Measurements from ENCODE around the gene EIF5A.

EIF5A gene

DNA sequence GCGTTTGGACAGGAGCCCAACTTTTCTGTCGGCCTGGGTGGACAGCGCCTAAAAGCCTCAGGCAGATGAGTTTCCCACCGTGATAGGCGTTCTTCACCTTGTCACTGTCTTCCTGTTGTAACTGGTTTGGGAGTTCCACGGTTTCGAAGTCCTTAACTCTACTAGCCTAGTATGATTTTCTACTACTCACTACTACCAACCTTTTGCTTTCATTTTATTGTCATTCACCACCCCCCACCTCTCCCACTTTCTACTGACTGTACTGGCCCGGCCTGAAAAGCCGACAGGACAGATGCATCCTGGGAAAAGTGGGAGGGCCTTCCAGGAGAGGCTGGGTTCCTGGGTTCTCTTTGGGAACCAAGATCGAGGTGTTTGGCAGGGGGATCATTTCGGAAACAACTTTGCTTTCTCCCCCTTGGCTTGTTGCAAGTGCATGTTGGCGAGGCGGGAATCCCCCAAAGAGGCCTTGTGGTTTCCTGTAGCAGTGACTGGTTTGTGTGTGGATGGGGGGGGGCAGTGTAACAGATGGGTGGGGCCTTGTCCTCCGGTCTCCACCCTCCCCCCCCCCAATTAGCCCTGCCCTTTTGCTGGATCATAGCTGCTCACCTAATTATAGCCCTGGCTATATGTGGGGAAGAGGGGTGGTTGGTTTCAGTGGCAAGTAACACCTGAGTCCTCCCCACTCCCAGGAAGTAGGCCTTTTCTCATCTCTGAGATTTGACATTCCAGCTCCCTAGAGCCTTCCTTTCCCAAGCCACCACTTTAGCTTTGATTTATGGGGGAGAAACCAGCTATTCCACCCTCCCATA is 1.4 kb downstream of the EIF5A start:
- TF ChIP-seq, protein P1, sequence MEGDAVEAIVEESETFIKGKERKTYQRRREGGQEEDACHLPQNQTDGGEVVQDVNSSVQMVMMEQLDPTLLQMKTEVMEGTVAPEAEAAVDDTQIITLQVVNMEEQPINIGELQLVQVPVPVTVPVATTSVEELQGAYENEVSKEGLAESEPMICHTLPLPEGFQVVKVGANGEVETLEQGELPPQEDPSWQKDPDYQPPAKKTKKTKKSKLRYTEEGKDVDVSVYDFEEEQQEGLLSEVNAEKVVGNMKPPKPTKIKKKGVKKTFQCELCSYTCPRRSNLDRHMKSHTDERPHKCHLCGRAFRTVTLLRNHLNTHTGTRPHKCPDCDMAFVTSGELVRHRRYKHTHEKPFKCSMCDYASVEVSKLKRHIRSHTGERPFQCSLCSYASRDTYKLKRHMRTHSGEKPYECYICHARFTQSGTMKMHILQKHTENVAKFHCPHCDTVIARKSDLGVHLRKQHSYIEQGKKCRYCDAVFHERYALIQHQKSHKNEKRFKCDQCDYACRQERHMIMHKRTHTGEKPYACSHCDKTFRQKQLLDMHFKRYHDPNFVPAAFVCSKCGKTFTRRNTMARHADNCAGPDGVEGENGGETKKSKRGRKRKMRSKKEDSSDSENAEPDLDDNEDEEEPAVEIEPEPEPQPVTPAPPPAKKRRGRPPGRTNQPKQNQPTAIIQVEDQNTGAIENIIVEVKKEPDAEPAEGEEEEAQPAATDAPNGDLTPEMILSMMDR (IDR thresholded peaks at IDR 0.05; ENCODE audit: insufficient read depth, missing control alignments): no peak
- no peak for FAIRE-seq
- DNase-seq (ENCODE audit: insufficient read length, low spot score): no peak

DNA sequence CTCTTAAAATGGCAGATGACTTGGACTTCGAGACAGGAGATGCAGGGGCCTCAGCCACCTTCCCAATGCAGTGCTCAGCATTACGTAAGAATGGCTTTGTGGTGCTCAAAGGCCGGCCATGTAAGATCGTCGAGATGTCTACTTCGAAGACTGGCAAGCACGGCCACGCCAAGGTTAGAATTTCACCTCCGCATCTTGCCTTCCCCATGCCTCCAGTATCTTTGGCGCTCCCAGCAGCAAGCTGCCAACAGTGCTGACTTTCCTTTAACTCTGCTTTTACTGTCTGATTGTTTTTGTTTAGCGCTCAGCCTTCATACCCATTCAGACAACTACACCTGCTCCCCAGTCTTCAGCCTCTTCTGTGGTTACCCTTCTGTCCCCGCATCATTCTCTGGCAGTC is 2.2 kb downstream of the EIF5A start:
- FAIRE-seq: no peak
- DNase-seq (ENCODE audit: insufficient read length, low spot score): no peak
- TF ChIP-seq, protein P1 (IDR thresholded peaks at IDR 0.05; ENCODE audit: insufficient read depth, missing control alignments): no peak

DNA sequence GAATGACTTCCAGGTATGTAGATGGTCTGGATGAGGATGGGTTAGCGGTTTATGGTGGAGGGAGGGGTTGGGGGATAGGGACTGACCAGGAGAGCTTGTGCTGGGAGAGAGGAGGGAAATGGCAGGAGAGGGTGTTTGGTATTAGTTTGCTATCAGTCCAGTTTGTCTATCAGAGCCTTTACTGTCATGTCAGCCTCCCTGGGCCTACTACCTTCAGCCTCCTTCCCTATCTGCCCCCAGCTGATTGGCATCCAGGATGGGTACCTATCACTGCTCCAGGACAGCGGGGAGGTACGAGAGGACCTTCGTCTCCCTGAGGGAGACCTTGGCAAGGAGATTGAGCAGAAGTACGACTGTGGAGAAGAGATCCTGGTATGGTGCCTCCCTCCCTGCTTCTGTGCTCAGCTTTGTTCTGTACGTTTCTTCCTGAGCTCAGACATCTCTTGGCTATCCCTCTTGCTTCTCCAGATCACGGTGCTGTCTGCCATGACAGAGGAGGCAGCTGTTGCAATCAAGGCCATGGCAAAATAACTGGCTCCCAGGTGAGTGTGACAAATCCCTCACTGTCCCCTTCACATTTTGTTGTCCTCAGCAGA is 3.8 kb downstream of the EIF5A start:
- TF ChIP-seq, protein P1 (IDR thresholded peaks at IDR 0.05; ENCODE audit: insufficient read depth, missing control alignments): no peak
- no peak for FAIRE-seq
- DNase-seq (ENCODE audit: insufficient read length, low spot score): no peak

DNA sequence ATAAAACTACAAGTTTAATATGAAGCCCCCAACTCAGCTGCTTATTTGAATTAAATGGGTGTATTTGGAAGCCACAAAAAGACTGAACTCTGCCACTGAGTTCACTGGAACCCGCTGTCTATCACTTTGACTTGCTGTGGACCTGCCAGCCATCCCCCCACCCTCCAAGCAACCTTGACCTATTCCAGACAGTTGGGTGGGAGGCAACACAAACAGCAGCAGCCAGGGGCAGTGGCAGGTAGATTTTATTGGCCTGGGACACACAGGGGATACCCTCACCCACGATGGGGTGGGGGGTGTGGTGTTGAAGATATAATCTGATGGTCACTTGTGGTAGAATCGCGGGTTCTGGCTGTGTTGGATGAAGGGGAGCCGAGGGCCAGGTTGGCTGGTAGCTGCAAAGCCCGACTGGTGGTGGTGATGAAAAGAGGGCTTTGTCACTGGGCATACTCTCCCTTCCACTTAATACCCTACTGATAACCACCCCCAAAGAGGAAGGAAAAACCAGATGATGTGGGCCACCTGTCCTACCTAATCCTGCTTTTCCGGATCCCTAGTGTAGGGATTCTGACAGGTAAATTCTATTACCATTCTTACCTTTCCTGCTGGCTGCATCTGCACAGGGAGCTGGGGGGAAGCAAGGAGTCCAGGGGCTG is 5.1 kb downstream of the EIF5A start:
- no peak for FAIRE-seq
- TF ChIP-seq, protein P1 (IDR thresholded peaks at IDR 0.05; ENCODE audit: insufficient read depth, missing control alignments): no peak
- no peak for DNase-seq (ENCODE audit: insufficient read length, low spot score)

DNA sequence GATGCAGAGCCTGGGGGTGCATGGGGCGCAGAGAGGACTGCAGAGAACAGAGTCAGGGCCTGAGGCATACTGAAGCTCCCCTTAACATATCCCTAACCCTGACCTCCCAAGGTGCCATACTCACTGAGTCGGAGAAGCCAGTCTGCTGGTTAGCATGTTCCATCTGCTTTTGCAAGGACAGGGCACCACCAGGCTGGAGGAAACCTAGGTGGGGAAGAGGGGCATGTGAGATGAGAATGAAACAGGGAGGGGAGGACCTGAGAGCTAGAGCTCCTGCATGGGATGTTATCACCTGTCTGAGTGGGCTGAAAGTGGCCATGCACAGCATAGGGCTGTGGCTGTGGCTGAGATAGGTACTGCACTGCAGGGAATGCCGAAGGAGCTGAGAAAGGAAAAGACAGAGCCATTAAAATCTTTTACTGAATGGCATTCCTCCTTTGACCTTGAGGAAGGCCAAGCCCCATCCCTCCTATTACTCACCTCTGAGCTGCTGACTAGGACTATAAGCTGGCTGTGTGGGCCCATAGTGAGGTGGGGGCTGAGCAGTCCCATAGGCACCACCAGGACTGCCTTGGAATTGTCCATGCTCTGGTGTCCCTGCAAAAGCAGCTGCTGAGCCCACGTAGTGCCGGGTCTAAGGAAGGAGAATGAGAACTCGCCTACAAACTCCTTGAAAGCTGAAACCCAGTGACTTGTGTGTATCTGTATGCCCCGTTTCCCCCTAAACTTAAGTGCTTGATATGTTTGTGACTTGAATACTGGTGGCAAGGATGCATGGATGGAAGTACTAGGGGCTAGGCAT is 5.9 kb downstream of the EIF5A start:
- DNase-seq (ENCODE audit: insufficient read length, low spot score) (no peak), FAIRE-seq (no peak)
- TF ChIP-seq, protein P1 (IDR thresholded peaks at IDR 0.05; ENCODE audit: insufficient read depth, missing control alignments): no peak

DNA sequence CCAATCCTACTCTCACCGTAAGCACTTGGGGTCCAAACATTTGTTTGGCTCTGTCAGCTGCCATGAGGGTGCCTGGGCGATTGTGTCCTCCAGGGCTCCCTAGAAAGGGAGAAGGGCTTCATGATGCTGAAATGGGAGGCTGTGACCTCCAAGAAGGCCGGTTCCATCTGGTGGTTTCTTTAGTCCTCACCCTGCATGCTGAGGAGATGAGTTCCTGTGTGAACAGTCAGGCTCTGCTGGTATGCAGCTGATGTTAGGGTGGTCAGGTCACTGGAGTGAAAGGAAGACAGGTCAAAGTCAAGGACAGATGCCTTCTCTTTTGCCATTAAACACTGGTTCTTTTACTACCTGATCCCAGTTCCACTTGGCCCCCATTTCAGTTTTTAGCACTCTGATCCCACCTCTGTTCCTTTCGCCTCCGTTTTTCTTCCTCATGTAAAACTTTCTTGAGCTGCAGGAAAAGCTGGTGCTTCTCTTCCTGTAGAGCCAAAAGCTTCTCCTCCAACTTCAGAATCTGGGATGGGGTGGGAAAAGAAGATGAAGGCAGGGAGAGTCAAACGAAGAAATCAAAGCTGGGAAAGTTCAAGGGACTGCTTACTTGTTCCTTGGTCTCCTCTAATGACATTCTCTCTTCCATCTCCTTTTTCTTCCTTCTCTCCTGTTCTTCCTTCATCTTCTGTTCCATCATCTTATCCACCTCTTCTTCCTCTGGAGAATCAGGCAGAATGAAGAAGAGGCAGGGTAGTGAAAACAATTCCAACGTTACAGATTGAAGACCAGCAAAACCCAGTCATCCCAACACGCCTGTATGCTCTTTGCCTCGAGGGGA is 6.7 kb downstream of the EIF5A start:
- DNase-seq (ENCODE audit: insufficient read length, low spot score) (no peak), FAIRE-seq (no peak)
- TF ChIP-seq, protein P1 (IDR thresholded peaks at IDR 0.05; ENCODE audit: insufficient read depth, missing control alignments): no peak
